Measurements from ENCODE around the gene SLC27A4.

Gene SLC27A4

DNA sequence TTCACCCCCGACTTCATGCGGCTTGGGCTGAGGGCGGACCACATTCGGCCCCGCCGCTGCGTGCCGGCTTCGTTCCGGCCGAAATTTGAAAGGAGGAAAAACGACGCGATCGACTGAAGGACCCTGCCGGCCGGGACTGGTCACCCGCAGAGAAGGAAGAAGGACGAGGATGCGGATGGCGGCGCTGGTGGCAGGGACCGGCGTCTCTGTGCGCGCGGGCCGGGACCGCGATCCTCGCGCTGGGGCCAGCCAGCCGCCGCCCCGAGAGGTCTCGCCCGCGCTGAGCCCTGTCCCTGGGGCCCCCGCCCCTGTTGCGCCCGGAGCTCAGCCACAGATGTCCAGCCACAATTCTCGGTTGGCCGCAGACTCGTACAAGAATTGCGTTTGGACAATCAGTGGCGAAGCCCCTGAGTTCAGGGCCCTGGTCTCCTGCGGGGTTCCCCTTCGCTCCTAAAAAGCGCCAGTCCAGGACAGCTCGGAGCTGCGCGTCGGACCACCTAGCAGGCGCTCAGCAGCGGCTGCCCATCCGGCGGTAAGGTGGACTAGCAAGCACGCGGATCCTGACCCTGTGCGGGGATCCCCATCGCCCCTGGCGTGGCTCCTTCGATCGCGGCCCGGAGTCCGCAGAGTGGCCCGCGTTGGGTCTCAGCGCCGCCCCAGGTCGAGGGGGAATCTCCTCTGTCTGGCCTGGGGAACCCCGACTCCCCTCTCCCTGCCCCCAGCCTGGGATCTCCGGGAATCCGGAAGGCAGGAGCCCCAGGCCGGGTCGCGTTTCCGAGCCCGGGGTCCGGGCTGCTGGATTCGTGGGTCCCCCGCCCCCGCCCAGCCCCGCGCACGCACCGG is 52.2 kb downstream of the SLC27A4 start:
- DNase-seq, result no peak

GRCh38 chr9:128393145-128393775 is 52.9 kb downstream of the SLC27A4 start:
- DNase-seq, result no peak

- no peak for DNase-seq
These were observed 53.6 kb downstream of the SLC27A4 start for GRCh38 chr9:128393970-128394369.

- no peak for DNase-seq
These were observed 54.2 kb downstream of the SLC27A4 start for GRCh38 chr9:128394379-128395168.

GRCh38 chr9:128396970-128397613 is 56.8 kb downstream of the SLC27A4 start:
- DNase-seq, result no peak

GRCh38 chr9:128397831-128398230 is 57.5 kb downstream of the SLC27A4 start:
- DNase-seq, result no peak

DNA sequence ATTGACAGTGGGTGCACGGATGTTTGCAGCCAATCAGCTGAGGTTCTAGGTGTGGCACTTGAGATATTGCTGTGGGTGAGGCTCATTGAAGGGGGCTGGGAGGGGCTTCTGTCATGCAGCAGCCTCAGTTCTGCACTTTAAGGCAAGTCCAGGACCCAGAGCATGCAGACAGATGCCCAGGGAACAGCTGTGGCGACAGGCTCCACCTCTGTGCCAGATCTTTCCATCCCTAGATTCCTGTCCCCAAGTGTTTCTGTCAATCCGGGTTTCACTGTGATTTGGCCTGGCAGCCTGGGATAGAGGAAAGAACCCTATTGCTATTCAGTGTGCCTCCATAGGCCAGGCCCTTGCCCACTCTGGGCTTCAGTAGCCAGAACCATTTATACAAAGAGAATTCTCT is 59.5 kb downstream of the SLC27A4 start:
- DNase-seq, result no peak

DNA sequence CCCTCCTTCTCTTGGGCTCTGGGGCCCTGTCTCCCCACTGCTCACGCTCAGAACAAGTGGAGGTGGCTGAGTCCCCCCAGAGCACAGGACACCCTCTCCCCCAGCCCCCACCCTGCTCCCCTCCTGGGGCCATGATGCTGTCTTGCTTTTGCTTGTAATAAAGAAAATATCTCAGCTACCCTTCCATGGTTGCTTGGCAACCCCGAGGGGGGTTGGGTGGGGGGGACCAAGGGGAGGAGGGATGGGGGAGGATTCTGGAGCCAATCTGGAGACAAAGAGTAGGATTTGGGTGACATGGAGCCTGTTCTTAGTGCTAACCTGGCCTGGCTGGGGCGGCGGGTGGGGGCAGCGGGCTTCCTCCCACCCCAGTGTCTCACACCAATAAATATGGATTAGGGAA is 64.2 kb downstream of the SLC27A4 start:
- no peak for DNase-seq

GRCh38 chr9:128405077-128405779 is 64.9 kb downstream of the SLC27A4 start:
- DNase-seq, result no peak

- DNase-seq, result no peak
These were observed 65.4 kb downstream of the SLC27A4 start for GRCh38 chr9:128405780-128406171.

- DNase-seq, result no peak
These were observed 66.6 kb downstream of the SLC27A4 start for GRCh38 chr9:128406848-128407391.

- no peak for DNase-seq
These were observed 68.7 kb downstream of the SLC27A4 start for GRCh38 chr9:128408963-128409431.

DNA sequence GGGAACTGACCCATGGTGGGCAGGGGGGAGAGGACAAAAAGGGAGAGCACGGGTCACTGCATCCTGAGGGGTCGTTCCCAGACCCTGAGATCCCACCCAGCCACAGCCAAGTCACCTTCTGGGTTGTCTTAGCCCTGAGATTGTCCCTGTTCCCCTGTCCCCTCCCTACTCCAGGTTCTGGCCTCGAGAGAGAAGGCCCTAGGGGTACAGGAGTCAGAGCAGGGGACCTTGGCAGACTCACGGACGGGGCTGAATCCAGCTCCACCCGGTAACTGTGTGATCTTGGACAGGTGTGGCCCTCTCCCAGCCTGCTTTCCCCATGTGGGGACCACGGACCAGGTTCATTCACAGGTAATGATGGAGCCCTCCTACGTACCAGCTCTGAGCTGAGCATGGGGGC is 69.1 kb downstream of the SLC27A4 start:
- DNase-seq, result no peak

DNA sequence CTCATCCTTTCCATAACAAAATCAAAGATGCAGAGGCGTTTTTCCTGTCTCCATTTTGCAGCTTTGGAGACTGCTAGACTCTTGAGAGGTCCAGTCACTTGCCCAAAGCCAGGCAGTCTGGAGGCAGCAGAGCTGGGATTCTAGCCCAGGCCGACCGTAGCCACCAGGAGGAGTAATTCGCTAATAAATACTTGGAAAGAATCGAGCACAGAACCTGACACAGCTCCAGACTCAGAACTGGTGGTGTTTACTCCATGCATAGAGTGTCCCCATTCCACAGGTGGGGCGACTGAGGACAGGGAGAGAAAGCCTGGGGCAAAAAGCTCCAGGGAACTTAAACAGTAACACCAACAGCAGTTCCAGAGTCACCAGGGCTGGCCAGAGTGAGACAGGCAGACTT is 69.7 kb downstream of the SLC27A4 start:
- DNase-seq, result no peak

All from stimulated activated CD8-positive, alpha-beta memory T cell treated with anti-CD3 and anti-CD28 coated beads, Interleukin-4, amount 100 ng/mL, for 48 hours (primary cell).